GM18499 (cell line): ENCODE measurements around the gene SMURF1.
"Not testable (repeated sequence)": the region's sequence is repeated elsewhere in the genome, so short reads cannot be mapped to it uniquely, and the experiment has no call there.

Experiments used
- ATAC-seq: cut with Tn5 transposase; IDR thresholded peaks from one replicate; pipeline ENCODE4 v1.9.1; 2021; ENCODE audit warnings: moderate number of reproducible peaks; ENCODE audit not compliant: insufficient read depth, unreplicated experiment

SMURF1 gene

GRCh38 chr7:99073839-99074446, 70.0 kb downstream of the SMURF1 start:
- no peak for ATAC-seq

- ATAC-seq, result no peak
Observed at GRCh38 chr7:99072126-99072525, 71.8 kb downstream of the SMURF1 start.

- ATAC-seq, result no peak
Observed at GRCh38 chr7:99070361-99070760, 73.5 kb downstream of the SMURF1 start.

DNA sequence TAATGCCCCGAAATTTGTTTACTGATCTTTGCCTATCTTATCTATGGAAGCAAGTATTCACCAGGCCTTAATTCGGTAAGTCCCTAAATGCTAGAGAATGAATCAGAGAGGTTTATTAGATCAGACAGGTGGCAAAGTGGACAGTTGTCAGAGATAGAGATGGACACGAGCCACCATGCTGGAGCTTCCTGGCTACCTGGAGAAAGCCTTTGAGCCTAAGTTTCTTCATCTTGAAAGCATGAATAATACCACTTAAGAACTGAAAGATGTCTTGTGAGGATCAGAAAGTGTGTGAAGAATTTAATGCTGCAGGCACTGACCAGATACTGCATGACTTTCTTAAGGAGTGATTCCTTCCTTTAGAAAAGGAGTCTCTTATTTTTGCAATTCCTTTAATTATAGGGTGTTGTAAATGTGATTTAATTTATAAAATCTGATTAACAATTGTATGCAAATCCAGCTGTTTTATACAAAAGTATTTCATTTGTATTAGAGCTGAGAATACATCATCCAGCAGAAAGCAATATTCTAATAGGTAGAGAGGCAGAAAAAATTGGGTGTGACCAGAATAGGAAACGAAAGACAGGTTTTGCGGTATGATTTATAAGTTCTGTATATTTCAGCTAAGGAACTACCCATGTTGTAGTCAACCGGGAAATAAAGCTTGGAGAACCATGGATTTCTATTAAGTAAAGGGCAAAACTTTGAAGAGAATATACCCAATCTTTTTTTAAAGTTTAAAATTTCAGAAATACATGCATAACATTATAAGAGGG, 82.7 kb downstream of the SMURF1 start:
- ATAC-seq, result no peak

- ATAC-seq, result no peak
Observed at GRCh38 chr7:99054781-99055180, 89.1 kb downstream of the SMURF1 start.

DNA sequence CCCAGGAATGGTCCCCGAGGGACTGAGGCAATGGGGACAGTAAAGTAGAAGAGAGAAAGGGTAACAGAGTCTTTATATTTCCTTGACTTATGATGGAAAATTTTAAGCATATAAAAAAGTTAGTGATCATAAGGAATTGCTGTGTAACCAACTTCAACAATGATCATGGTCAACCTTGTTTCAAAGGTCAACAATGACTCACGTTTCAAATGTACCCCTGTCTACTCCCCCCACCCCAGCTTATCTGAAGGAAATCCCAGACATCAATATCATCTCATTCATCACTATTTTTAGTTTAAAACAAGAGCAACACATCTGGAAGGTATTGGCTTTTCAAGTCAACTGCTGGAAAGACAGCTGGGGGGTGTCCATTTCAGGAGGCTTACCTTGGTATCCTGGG, 92.9 kb downstream of the SMURF1 start:
- no peak for ATAC-seq

GRCh38 chr7:99047526-99048077, 96.3 kb downstream of the SMURF1 start:
- ATAC-seq, result no peak

GRCh38 chr7:99046722-99047121, 97.2 kb downstream of the SMURF1 start:
- no peak for ATAC-seq

- not testable (repeated sequence) for ATAC-seq
Observed at GRCh38 chr7:99046262-99046661, 97.6 kb downstream of the SMURF1 start.

DNA sequence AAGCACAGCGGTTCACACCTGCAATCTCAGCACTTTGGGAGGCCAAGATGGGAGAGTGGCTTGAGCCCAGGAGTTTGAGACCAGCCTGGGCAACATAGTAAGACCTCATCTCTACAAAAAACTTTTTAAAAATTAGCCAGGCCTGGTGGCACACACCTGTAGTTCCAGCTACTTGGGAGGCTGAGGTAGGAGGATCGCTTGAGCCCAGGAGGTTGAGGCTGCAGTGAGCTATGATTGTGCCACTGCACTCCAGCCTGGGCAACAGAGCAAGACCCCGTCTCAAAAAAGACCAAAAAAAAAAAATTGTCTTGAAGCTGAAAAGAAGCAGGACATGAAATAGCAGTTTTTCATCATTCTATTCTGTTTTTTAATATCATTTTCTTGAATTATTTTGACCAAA, 99.0 kb downstream of the SMURF1 start:
- not testable (repeated sequence) for ATAC-seq

GRCh38 chr7:99042957-99043356, 101.0 kb downstream of the SMURF1 start:
- ATAC-seq, result no peak

GRCh38 chr7:99041526-99041925, 102.4 kb downstream of the SMURF1 start:
- ATAC-seq, result no peak

GRCh38 chr7:99040104-99040958, 103.6 kb downstream of the SMURF1 start:
- ATAC-seq, result no peak

DNA sequence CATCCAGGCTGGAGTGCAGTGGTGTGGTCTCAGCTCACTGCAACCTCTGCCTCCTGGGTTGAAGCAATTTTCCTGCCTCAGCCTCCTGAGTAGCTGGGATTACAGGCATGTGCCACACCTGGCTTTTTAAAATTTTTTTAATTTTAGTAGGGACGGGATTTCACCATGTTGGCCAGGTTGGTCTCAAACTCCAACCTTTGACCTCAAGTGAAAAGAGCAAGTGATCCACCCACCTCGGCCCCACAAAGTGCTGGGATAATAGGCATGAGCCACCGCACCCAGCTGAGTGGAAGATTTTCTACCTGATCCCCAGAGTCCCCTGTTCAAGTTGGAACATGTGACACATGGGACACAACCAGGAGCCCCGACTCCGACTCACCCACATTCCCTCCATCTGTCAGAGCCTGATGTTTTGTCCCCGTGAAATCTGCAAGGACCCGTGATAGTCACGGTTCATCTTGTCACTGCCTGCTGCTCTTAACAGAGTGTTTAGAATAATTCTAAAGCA, 104.5 kb downstream of the SMURF1 start:
- no peak for ATAC-seq

DNA sequence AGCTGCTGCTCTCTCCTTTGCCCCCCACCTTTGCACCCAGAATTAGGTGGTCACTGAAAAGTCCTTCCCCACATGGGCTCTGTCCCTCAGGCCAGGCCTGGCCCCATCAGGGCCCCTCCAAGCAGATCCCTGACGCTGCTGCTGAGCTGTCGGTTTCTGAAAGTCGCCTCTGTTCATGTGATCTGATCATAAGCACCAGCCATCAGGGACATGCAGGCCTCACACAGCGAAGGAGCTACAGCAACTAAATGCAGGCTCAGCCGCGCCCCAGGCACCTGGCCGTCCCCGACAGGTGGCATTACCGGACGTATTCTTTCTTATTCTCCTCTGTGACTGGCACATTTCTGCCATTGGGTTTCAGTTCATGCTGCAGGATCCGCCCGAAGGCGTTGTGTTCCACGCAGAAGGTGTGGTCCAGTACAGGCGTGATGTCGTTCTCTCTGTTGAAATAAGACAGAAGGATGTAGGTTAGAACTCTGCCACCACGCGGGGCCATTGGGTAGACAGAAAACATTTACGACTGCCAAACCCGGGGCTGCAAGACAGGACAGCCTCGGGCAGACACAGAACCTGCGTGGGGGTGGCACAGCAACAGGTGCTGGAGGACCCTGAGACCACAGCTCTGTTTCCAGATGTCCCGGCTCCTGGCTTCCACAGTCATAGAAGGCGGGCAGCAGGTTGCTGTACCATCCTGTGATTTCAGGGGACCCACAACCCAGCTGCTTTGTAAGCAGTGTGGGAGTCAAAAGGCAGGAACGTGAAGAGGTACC, 105.6 kb downstream of the SMURF1 start:
- no peak for ATAC-seq

GRCh38 chr7:99037327-99037940, 106.5 kb downstream of the SMURF1 start:
- ATAC-seq, result no peak

DNA sequence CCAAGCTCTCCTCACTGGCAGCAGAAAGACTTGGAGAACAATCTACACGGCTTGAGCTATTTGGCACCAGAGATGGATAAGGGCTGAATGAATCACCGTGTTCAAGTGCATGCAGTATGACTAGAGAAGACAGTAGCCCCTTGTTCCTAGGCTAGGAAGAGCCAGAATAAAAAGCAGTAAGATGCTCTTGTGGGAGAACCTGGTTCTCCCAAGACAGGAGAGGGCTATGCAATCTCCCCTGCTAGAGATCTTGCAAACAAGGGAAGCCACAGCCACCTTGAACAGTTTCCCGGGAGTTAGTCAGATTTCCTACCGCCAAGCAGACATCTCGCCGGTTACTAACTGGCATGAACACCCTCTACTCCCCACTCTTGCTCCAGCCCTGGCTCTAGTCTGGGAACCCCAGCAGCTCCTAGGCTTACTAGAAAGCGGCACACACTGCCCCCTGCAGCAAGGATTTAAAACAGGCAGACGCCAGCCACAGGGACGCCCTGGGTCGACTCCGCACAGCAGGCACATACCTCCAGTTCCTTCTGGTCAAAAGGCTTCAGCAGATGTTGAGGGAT, 107.3 kb downstream of the SMURF1 start:
- no peak for ATAC-seq

DNA sequence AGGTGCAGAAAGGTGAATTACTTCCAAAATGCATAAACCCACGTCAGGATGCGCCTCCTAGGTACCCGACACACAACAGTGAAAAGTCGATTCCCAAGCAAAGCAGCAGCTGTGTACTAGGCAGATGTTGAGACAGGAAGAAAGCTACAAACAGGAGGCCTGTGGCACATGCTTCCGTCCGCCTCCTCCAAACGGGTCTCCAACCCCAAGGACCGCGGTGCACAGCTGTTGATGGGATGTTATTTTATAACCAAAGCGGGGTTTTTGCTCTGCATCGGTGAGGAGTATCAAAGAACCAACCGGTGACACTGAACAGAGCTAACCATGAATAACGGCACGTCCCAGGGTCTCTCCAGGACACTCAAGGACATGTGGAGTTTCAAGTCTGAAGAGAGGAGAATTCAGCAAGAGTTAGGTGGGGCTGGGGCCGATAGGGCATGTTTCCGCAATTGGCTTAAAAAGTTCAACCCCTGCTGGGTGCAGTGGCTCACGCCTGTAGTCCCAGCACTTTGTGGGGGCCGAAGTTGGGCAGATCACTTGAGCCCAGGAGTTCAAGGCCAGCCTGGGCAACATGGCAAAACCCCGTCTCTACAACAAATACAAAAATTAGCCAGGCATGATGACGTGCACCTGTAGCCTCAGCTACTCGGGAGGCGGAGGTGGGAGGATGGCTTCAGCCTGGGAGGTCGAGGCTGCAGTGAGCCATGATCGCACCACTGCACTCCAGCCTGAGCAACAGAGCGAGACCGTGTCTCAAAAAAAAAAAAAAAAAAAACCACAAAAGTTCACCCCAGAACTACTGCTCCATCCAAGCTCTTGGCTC, 108.0 kb downstream of the SMURF1 start:
- no peak for ATAC-seq
